A549 (cell line): ENCODE measurements around the gene TASP1. TPM values are rescaled to one million over a fixed set of nuclear protein-coding genes. Genes with fewer than 3 reads are reported as not detected.

Experiments used
- ATAC-seq, 2 experiments: fragments of 200-7000 bp in 1 of 2; fragments of >200 bp in 1 of 2; cut with Nextera tagmentation in 1 of 2; cut with Tn5 transposase in 1 of 2; 3 replicates each; pipeline versions ENCODE4 v1.8.0 to v1.9.1; 2018 to 2020; ENCODE audit warnings: mild to moderate bottlenecking in 1 of 2, moderate library complexity in 1 of 2
- CTCF ChIA-PET: fragments of 300-600 bp; sonication (Branson Sonifier 250); formaldehyde crosslinking; extraction: SDS; loops from one replicate; lab custom pipeline; 2021; ENCODE audit warnings: antibody characterized with exemption, inconsistent platforms; lab: Yijun Ruan, JAX
- POLR2A ChIA-PET: fragments of 350-600 bp; formaldehyde crosslinking; extraction: SDS; loops from one replicate; lab custom pipeline; 2021; ENCODE audit warnings: antibody characterized with exemption, inconsistent platforms; lab: Yijun Ruan, JAX
- DNase-seq, 2 experiments: peaks; one replicate each; pipeline versions ENCODE4 v3.0.0 to v3.0.0-alpha.2; 2011 to 2016; ENCODE audit warnings: low read depth in 1 of 2, low spot score in 1 of 2
- FAIRE-seq: peaks from 2 replicates; lab custom pipeline; 2011; peaks lifted over from hg19 to GRCh38; lab: Jason Lieb, UNC
- H3K27ac ChIP-seq, 2 experiments: fragments of >200 bp; sonication (Bioruptor Twin); formaldehyde crosslinking; 3 replicates each; pipeline ENCODE4 v1.5.1; 2016 to 2017
- H3K4me1 ChIP-seq: fragments of >200 bp; sonication (Bioruptor Twin); formaldehyde crosslinking; 3 replicates; pipeline ENCODE4 v1.6.1; 2016
- H3K4me2 ChIP-seq: fragments of >200 bp; sonication (Bioruptor Twin); formaldehyde crosslinking; 3 replicates; pipeline ENCODE4 v1.6.1; 2016
- H3K4me3 ChIP-seq: fragments of >200 bp; sonication (Bioruptor Twin); formaldehyde crosslinking; 3 replicates; pipeline ENCODE4 v1.5.1; 2016
- H3K9me3 ChIP-seq: fragments of >200 bp; sonication (Bioruptor Twin); formaldehyde crosslinking; 3 replicates; pipeline ENCODE4 v1.6.1; 2016
- CBX2 ChIP-seq: fragments of 200-600 bp; sonication (generic); IDR thresholded peaks from 2 replicates; pipeline ENCODE4 v1.6.1; 2016; ENCODE audit warnings: low read depth, mild to moderate bottlenecking, borderline replicate concordance
- CBX8 ChIP-seq: fragments of 200-600 bp; sonication (generic); IDR thresholded peaks from 2 replicates; pipeline ENCODE4 v1.6.1; 2016
- CHD4 ChIP-seq: fragments of 200-600 bp; sonication (generic); IDR thresholded peaks from 2 replicates; pipeline ENCODE4 v1.6.1; 2016; ENCODE audit warnings: antibody characterized with exemption, mild to moderate bottlenecking, borderline replicate concordance
- EHF ChIP-seq: fragments of 250-450 bp; sonication (Bioruptor Pico); IDR thresholded peaks from 2 replicates; pipeline ENCODE4 v1.5.0; 2020; ENCODE audit warnings: mild to moderate bottlenecking
- EHMT2 ChIP-seq: fragments of 200-600 bp; sonication (generic); IDR thresholded peaks from 2 replicates; pipeline ENCODE4 v1.6.1; 2016; ENCODE audit warnings: antibody characterized with exemption, low read depth, mild to moderate bottlenecking, moderate library complexity
- EP300 ChIP-seq, 2 experiments: fragments of >200 bp; sonication (Bioruptor Twin); formaldehyde crosslinking; IDR thresholded peaks; 2 replicates in 1 of 2; 3 replicates in 1 of 2; pipeline ENCODE4 v1.6.1; 2016 to 2017
- ESRRA ChIP-seq: fragments of 150-350 bp; IDR thresholded peaks from 2 replicates; pipeline ENCODE4 v1.6.1; 2014; ENCODE audit warnings: mild to moderate bottlenecking, low read length, borderline replicate concordance
- FOSB ChIP-seq: fragments of 250-450 bp; sonication (Bioruptor Pico); IDR thresholded peaks from 2 replicates; pipeline ENCODE4 v1.5.0; 2020; ENCODE audit warnings: mild to moderate bottlenecking, moderate library complexity
- FOSL2 ChIP-seq, 2 experiments: fragments of 450-650 bp in 1 of 2; fragments of >200 bp in 1 of 2; sonication (Bioruptor Twin) in 1 of 2; formaldehyde crosslinking; IDR thresholded peaks; 2 replicates each; pipeline versions ENCODE4 v1.5.0 to v1.6.1; 2016 to 2020; ENCODE audit warnings: mild to moderate bottlenecking in 1 of 2, moderate library complexity in 1 of 2
- HDAC2 ChIP-seq: fragments of 200-600 bp; sonication (generic); IDR thresholded peaks from 2 replicates; pipeline ENCODE4 v1.6.1; 2016
- HEYL ChIP-seq: fragments of 250-450 bp; sonication (Bioruptor Pico); IDR thresholded peaks from 2 replicates; pipeline ENCODE4 v1.8.0; 2021; ENCODE audit warnings: mild to moderate bottlenecking, moderate library complexity
- HOXB13 ChIP-seq: fragments of 250-450 bp; sonication (Bioruptor Pico); IDR thresholded peaks from 2 replicates; pipeline ENCODE4 v1.5.0; 2020; ENCODE audit warnings: low read depth, mild to moderate bottlenecking, moderate library complexity
- JUN ChIP-seq, 2 experiments: fragments of >200 bp; sonication (Bioruptor Twin); formaldehyde crosslinking; IDR thresholded peaks; 2 replicates in 1 of 2; 3 replicates in 1 of 2; pipeline ENCODE4 v1.6.1; 2016 to 2017
- JUNB ChIP-seq: fragments of >200 bp; sonication (Bioruptor Twin); formaldehyde crosslinking; IDR thresholded peaks from 2 replicates; pipeline ENCODE4 v1.6.1; 2016
- MAFK ChIP-seq: fragments of 450-650 bp; IDR thresholded peaks from 2 replicates; pipeline ENCODE4 v1.6.1; 2014; ENCODE audit not compliant: partially characterized antibody
- MAZ ChIP-seq: fragments of 150-350 bp; IDR thresholded peaks from 2 replicates; pipeline ENCODE4 v1.6.1; 2014; ENCODE audit warnings: antibody characterized with exemption, low read depth, low read length, borderline replicate concordance
- MYC ChIP-seq: IDR thresholded peaks from 2 replicates; pipeline ENCODE4 v1.6.1; 2012; ENCODE audit warnings: mild to moderate bottlenecking, inconsistent platforms, low read length, improper control_type of control experiment, borderline replicate concordance
- NPAS2 ChIP-seq: fragments of 250-450 bp; sonication (Bioruptor Pico); IDR thresholded peaks from 2 replicates; pipeline ENCODE4 v1.8.0; 2022; ENCODE audit warnings: mild to moderate bottlenecking, moderate library complexity, borderline replicate concordance
- NR3C1 ChIP-seq: fragments of >200 bp; sonication (Bioruptor Twin); formaldehyde crosslinking; IDR thresholded peaks from 3 replicates; pipeline ENCODE4 v1.6.1; 2017
- POLR2AphosphoS2 ChIP-seq: conservative IDR thresholded peaks from 2 replicates; pipeline ENCODE4 v1.6.1; 2012; ENCODE audit warnings: low read length, improper control_type of control experiment, inconsistent platforms
- RAD21 ChIP-seq, 2 experiments: fragments of >200 bp in 1 of 2; sonication (Bioruptor Twin) in 1 of 2; formaldehyde crosslinking in 1 of 2; IDR thresholded peaks in 1 of 2; conservative IDR thresholded peaks in 1 of 2; 2 replicates in 1 of 2; 3 replicates in 1 of 2; pipeline ENCODE4 v1.6.1; 2012 to 2018; ENCODE audit warnings: inconsistent platforms in 1 of 2
- RCOR1 ChIP-seq: fragments of 150-350 bp; IDR thresholded peaks from 2 replicates; pipeline ENCODE4 v1.6.1; 2014; ENCODE audit warnings: antibody characterized with exemption, low read length, low read depth
- TFCP2L1 ChIP-seq: fragments of 250-450 bp; sonication (Bioruptor Pico); IDR thresholded peaks from 2 replicates; pipeline ENCODE4 v1.5.0; 2021; ENCODE audit warnings: mild to moderate bottlenecking
- WGBS: methylation state at CpG from one replicate; pipeline ENCODE4 v1.1.6; 2017; ENCODE audit errors: missing lambda C conversion rate; 5-methylcytosine and 5-hydroxymethylcytosine counted together
- polyA plus RNA-seq, 4 experiments: library from polyadenylated mRNA; depleted of rRNA in 3 of 4; stranded (reverse); fragments of >200 nt; fragmentation: RNase III in 1 of 4; extraction: RNeasy Plus Mini Kit Qiagen cat#74134 plus additional on column Dnase treatment in 1 of 4; gene quantifications; 2 replicates in 3 of 4; 3 replicates in 1 of 4; pipeline ENCODE4 v1.2.3, GENCODE V29; 2011 to 2017
- TF ChIP-seq, protein P1 (sequence below): fragments of 250-450 bp; sonication (Bioruptor Pico); IDR thresholded peaks from 2 replicates; pipeline ENCODE4 v1.5.0; 2020; ENCODE audit warnings: low read depth, mild to moderate bottlenecking, moderate library complexity
- TF ChIP-seq, protein P2 (sequence below): fragments of >200 bp; sonication (Bioruptor Twin); formaldehyde crosslinking; IDR thresholded peaks from 3 replicates; pipeline ENCODE4 v1.5.1; 2016
- TF ChIP-seq, protein P3 (sequence below): IDR thresholded peaks from 2 replicates; pipeline ENCODE4 v1.6.1; 2012; ENCODE audit warnings: low read depth, borderline replicate concordance

The TASP1 gene
- polyA plus RNA-seq, 2 of the 4 experiments (the other 2 are of a cell fraction) = 9.5 to 18.2 TPM

GRCh38 chr20:13441388-13441787, 197.3 kb downstream of the TASP1 start:
- FAIRE-seq = no peak
- POLR2A ChIA-PET = no interaction called here
- CTCF ChIA-PET = interaction anchor here (1.6 kb wide), 1 partner anchor 18 kb away, joined by 4 read pairs; no protein-coding TSS in a partner anchor
- no peak for ATAC-seq
- no peak overlapping the region for H3K4me2 ChIP-seq
- no peak overlapping the region for H3K4me3 ChIP-seq
- TF ChIP-seq NR3C1 (no peak), JUN (IDR thresholded peaks at IDR 0.05) (no peak), NPAS2 (CRISPR knock-in tag) (no peak), RAD21 (conservative IDR thresholded peaks at IDR 0.05 in 1 of 2, IDR thresholded peaks at IDR 0.05 in 1 of 2) (no peak), TFCP2L1 (no peak), EHF (no peak), CBX8 (no peak), MAZ (no peak), HDAC2 (no peak), CBX2 (no peak), HEYL (CRISPR knock-in tag) (no peak), MAFK (no peak)
- TF ChIP-seq, protein P1, sequence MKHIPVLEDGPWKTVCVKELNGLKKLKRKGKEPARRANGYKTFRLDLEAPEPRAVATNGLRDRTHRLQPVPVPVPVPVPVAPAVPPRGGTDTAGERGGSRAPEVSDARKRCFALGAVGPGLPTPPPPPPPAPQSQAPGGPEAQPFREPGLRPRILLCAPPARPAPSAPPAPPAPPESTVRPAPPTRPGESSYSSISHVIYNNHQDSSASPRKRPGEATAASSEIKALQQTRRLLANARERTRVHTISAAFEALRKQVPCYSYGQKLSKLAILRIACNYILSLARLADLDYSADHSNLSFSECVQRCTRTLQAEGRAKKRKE (CRISPR knock-in tag) = no peak
- TF ChIP-seq, protein P2, sequence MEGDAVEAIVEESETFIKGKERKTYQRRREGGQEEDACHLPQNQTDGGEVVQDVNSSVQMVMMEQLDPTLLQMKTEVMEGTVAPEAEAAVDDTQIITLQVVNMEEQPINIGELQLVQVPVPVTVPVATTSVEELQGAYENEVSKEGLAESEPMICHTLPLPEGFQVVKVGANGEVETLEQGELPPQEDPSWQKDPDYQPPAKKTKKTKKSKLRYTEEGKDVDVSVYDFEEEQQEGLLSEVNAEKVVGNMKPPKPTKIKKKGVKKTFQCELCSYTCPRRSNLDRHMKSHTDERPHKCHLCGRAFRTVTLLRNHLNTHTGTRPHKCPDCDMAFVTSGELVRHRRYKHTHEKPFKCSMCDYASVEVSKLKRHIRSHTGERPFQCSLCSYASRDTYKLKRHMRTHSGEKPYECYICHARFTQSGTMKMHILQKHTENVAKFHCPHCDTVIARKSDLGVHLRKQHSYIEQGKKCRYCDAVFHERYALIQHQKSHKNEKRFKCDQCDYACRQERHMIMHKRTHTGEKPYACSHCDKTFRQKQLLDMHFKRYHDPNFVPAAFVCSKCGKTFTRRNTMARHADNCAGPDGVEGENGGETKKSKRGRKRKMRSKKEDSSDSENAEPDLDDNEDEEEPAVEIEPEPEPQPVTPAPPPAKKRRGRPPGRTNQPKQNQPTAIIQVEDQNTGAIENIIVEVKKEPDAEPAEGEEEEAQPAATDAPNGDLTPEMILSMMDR = no peak
- TF ChIP-seq, all 56 proteins: peak for 0
- H3K27ac ChIP-seq = no peak overlapping the region
- peaks cover 5% of the 10 kb centered on the region for H3K4me1 ChIP-seq
- no peak for DNase-seq
- no peaks in the 10 kb centered on the region for H3K9me3 ChIP-seq

DNA sequence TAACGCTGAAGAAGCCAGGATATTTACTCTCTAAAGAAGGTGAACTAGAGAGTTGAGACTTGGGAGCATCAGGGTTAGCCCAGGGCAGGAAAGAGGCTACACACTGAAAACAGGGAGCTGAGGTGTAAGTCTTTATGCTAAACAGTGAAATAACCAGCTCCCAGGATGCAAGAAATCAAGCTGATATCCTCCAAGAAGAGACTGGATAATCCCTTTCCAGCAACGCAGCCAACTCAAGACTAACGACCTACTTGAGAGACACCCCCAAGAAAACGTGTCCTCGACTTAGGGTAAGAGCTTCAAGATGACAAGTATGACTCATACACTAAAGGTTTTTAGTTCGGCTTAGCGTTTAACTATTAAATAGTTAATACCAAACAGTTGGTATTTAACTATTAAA, 202.2 kb downstream of the TASP1 start:
- peak in 1 of 2 experiments; percentile 36 for DNase-seq
- peak; percentile 50 to 51; a peak in 4 of 6 replicates for ATAC-seq
- Histone ChIP-seq H3K4me1 (peaks cover 13% of the 10 kb centered on the region), H3K4me3 (no peak overlapping the region), H3K4me2 (peak overlapping the region; percentile 72), H3K9me3 (no peaks in the 10 kb centered on the region), H3K27ac (peak overlapping the region; percentile 48 to 83; a peak in 5 of 6 replicates)
- 0 out of 2 replicates have a peak, but pooled peaks have one; percentile 20 for TF ChIP-seq FOSL2 (IDR thresholded peaks at IDR 0.05)
- peak; percentile 82 for TF ChIP-seq FOSL2 (CRISPR knock-in tag; IDR thresholded peaks at IDR 0.05)
- no peak for TF ChIP-seq EP300 (IDR thresholded peaks at IDR 0.05)
- ChIA-PET POLR2A (no interaction called here), CTCF (interaction anchor here (0.5 to 0.9 kb wide), 4 partner anchors 86 to 897 kb away, joined by 3 to 4 read pairs (median 3); no protein-coding TSS in a partner anchor)
- WGBS = 8% methylated on average over 7 of the region's 7 CpGs
- peak; percentile 94 for FAIRE-seq

DNA sequence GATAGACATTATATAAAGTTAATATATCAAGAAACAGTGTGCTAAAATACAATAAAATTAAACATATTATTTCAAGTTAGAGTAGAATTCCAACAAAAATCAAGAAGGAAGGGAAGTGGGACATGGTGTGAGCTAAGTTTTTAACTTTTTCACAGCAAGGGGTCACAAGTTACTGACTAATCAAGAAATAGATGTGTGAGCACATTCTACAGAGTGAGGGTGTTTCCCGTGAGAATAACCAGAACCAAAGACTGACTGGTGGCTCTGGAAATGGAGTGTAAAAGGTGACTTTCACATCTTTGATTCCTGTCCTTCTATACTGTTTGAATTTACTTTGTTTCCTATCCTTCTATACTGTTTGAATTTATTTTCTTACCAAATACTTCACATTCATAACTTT, 206.6 kb downstream of the TASP1 start:
- H3K4me2 ChIP-seq = no peak overlapping the region
- POLR2A ChIA-PET = no interaction called here
- H3K27ac ChIP-seq = no peak overlapping the region
- FAIRE-seq (peak; percentile 18), ATAC-seq (no peak), DNase-seq (no peak)
- no peaks in the 10 kb centered on the region for H3K9me3 ChIP-seq
- H3K4me3 ChIP-seq = no peak overlapping the region
- peaks cover 20% of the 10 kb centered on the region for H3K4me1 ChIP-seq
- TF ChIP-seq ESRRA (no peak), NPAS2 (CRISPR knock-in tag) (no peak), FOSB (CRISPR knock-in tag) (no peak), RCOR1 (no peak), CHD4 (no peak), CBX8 (no peak), POLR2AphosphoS2 (no peak), MAZ (no peak), EHMT2 (no peak), MYC (no peak), HOXB13 (CRISPR knock-in tag) (no peak), JUNB (no peak)
- TF ChIP-seq, protein P2 = no peak
- TF ChIP-seq, protein P3, sequence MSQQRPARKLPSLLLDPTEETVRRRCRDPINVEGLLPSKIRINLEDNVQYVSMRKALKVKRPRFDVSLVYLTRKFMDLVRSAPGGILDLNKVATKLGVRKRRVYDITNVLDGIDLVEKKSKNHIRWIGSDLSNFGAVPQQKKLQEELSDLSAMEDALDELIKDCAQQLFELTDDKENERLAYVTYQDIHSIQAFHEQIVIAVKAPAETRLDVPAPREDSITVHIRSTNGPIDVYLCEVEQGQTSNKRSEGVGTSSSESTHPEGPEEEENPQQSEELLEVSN = no peak
- 90% methylated on average over 1 of the region's 1 CpG for WGBS
- CTCF ChIA-PET = no interaction called here
